Spleen (tissue), 11 donors: ENCODE data around the gene PTPRE. TPM values are rescaled to one million over a fixed set of nuclear protein-coding genes. Genes with fewer than 3 reads are reported as not detected.

Experiments
- DNase-seq: peaks from one replicate; pipeline ENCODE4 v3.0.0-alpha.2; 2020
- H3K27ac ChIP-seq, 8 donors: fragments of 200-600 bp; sonication (generic) in 7 of 8; 1 replicate in 4 of 8; 2 replicates in 4 of 8; pipeline versions ENCODE4 v1.5.0 to v1.8.0; 2016 to 2021; ENCODE audit warnings: inconsistent platforms in 4 of 8, mild to moderate bottlenecking in 4 of 8, moderate library complexity in 1 of 8
- H3K27me3 ChIP-seq, 7 donors: fragments of 200-600 bp; sonication (generic) in 6 of 7; replicated peaks in 1 of 7; 1 replicate in 4 of 7; 2 replicates in 3 of 7; pipeline versions ENCODE4 v1.5.0 to v1.8.0; 2016 to 2021; ENCODE audit warnings: inconsistent platforms in 3 of 7, mild to moderate bottlenecking in 1 of 7
- H3K36me3 ChIP-seq, 6 donors: fragments of 200-600 bp; sonication (generic) in 5 of 6; 1 replicate in 4 of 6; 2 replicates in 2 of 6; pipeline versions ENCODE4 v1.5.0 to v1.8.0; 2016 to 2021; ENCODE audit warnings: inconsistent platforms in 2 of 6
- H3K4me1 ChIP-seq, 6 donors: fragments of 200-600 bp; sonication (generic) in 5 of 6; 1 replicate in 3 of 6; 2 replicates in 3 of 6; pipeline versions ENCODE4 v1.5.0 to v1.8.0; 2016 to 2021; ENCODE audit warnings: inconsistent platforms in 3 of 6
- H3K4me3 ChIP-seq, 8 donors: fragments of 200-600 bp; sonication (generic) in 7 of 8; 1 replicate in 4 of 8; 2 replicates in 4 of 8; pipeline versions ENCODE4 v1.5.0 to v1.8.0; 2016 to 2021; ENCODE audit warnings: inconsistent platforms in 4 of 8, mild to moderate bottlenecking in 4 of 8, moderate library complexity in 2 of 8
- H3K9me3 ChIP-seq, 8 donors: fragments of 200-600 bp; sonication (generic) in 7 of 8; 1 replicate in 4 of 8; 2 replicates in 4 of 8; pipeline versions ENCODE4 v1.5.0 to v1.8.0; 2016 to 2021; ENCODE audit warnings: inconsistent platforms in 4 of 8
- POLR2A ChIP-seq, 3 donors: fragments of 450-650 bp; IDR thresholded peaks; one replicate each; pipeline ENCODE4 v1.5.1; 2017; ENCODE audit warnings: antibody characterized with exemption in 3 of 3, mild to moderate bottlenecking in 1 of 3
- POLR2AphosphoS5 ChIP-seq, 3 donors: sonication (generic); formaldehyde crosslinking; IDR thresholded peaks; one replicate each; pipeline ENCODE4 v1.5.1; 2017; ENCODE audit warnings: antibody characterized with exemption in 3 of 3
- WGBS, 5 donors: extraction: QIAGEN DNeasy Blood & Tissue Kit in 3 of 5; methylation state at CpG; one replicate each; pipeline versions ENCODE4 v1.1.5 to v1.1.7; 2013 to 2018; 5-methylcytosine and 5-hydroxymethylcytosine counted together
- intact Hi-C: fragments of 100-400 bp; cut with DNase I; formaldehyde crosslinking; loops from one replicate; pipeline ENCODE4 v1.15.0; 2023; ENCODE audit warnings: low total_unique reads
- polyA plus RNA-seq, 3 donors: library from polyadenylated mRNA; stranded (reverse); fragments of 200-250 nt; gene quantifications; one replicate each; pipeline ENCODE4 v1.2.1, GENCODE V29; 2013
- total RNA-seq, 7 donors: library from RNA; depleted of rRNA in 3 of 7; stranded (reverse); fragments of >200 nt in 3 of 7; fragmentation: NEBNext Ultra II Directional in 4 of 7; extraction: Animal tissue kit (Norgen Biotek cat#: 25700) in 4 of 7; gene quantifications; one replicate each; pipeline versions ENCODE4 v1.1.0 to v1.2.1, GENCODE V29; 2016 to 2021
- TF ChIP-seq, protein P1 (sequence below), 11 experiments: fragments of 200-600 bp in 7 of 11; fragments of 450-650 bp in 4 of 11; sonication (generic) in 4 of 11; IDR thresholded peaks in 8 of 11; conservative IDR thresholded peaks in 3 of 11; 1 replicate in 7 of 11; 2 replicates in 4 of 11; pipeline versions ENCODE4 v1.4.0 to v1.8.0; 2016 to 2021; ENCODE audit warnings: antibody characterized with exemption in 11 of 11, inconsistent platforms in 4 of 11, mild to moderate bottlenecking in 1 of 11
- donor health status: healthy with polysubstance abuse.
- donor health status: DM: no; HTN: no; CAD: no; lungs with moderate emphysema.
- donor health status: DM: no; HTN: no; CAD: no.
- donor health status: Bipolar disorder and iron deficiency.
- donor health status: healthy.
- donor health status: DM: no; HTN: no; CAD: no.
- donor health status: DM: yes; HTN: yes; CAD: no.

The PTPRE gene
- total and polyA plus RNA-seq, 10 donors: 6.2 to 133 (median 70.2) TPM

DNA sequence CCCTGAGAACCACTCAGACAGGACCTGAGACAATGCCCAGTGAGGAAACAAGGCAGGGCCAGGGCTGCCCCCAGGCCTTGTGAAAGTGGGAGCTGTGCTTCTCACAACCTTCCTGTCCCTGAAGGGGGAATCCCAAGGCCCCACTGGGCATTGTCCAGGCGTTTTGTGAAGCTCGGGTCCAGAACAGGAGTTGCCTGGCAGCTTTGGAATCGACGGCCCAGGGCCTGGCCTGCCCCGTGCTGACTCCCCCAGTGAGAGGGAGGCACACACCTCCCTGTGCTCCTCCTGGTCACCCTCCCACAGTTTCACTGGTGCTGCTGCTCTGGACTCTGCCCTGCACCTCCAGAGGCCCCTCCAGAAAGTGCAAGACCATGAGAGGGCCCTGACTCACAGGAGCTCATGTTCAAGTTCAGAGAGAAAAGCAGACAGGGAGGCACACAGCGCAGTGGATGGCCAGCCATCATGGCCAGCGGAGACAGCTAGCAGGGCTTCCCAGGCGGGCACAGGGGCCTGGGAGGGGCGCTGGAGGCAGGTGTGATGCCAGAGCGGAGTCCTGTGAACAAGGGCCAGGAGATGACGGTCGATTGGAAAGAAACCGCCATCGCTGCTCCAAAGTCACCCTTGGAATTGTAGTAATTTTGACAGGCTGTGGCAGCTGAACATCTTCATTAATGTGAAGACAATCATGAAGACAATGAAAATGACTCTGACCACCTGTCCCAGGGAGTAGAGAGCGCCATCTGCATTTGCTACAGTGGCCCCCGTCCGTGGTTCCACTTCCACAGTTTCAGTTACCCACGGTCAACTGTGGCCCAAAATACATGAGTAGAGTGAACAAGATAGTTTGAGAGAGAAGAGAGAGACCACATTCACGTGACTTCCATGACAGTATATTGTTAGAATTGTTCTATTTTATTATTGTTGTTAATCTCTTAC, 115.6 kb downstream of the PTPRE start:
- intact Hi-C loops: no loop called here
- no peaks in the 10 kb centered on the region for H3K9me3 ChIP-seq
- peaks cover 0 to 30% (median 20%) of the 10 kb centered on the region in 6 donors for H3K4me1 ChIP-seq

DNA sequence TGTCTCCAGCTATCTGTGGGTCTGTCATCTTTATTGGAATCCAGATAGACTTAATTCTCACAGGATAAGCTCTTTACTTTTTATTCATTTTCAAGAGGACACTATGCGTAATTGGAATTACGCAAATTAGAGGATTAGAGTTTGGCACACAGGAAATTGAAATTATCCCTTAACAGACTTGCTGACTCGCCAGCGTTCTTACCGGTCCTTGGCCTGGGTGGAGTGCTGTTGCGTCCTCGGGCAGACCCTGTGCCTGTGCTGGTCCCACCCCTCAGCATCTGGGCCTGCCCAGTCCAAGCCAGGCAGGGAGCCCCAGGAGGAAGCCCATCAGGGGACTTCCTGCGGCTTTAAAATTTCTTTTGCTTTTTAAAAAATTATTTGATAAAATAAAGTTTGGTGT, 117.5 kb downstream of the PTPRE start:
- no peaks in the 10 kb centered on the region for H3K9me3 ChIP-seq
- no peak overlapping the region for H3K27ac ChIP-seq
- peaks cover 0 to 12% (median 0%) of the 10 kb centered on the region in 6 donors for H3K36me3 ChIP-seq
- peaks cover 0 to 37% (median 22%) of the 10 kb centered on the region in 6 donors for H3K4me1 ChIP-seq
- WGBS, 5 donors: 47 to 70% (median 58%) methylated on average over 8 of the region's 8 CpGs
- intact Hi-C loops: no loop called here
- TF ChIP-seq, protein P1, sequence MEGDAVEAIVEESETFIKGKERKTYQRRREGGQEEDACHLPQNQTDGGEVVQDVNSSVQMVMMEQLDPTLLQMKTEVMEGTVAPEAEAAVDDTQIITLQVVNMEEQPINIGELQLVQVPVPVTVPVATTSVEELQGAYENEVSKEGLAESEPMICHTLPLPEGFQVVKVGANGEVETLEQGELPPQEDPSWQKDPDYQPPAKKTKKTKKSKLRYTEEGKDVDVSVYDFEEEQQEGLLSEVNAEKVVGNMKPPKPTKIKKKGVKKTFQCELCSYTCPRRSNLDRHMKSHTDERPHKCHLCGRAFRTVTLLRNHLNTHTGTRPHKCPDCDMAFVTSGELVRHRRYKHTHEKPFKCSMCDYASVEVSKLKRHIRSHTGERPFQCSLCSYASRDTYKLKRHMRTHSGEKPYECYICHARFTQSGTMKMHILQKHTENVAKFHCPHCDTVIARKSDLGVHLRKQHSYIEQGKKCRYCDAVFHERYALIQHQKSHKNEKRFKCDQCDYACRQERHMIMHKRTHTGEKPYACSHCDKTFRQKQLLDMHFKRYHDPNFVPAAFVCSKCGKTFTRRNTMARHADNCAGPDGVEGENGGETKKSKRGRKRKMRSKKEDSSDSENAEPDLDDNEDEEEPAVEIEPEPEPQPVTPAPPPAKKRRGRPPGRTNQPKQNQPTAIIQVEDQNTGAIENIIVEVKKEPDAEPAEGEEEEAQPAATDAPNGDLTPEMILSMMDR (IDR thresholded peaks at IDR 0.05 in 8 of 11, conservative IDR thresholded peaks at IDR 0.05 in 3 of 11): no peak
- no peak for TF ChIP-seq POLR2AphosphoS5 (IDR thresholded peaks at IDR 0.05)
- TF ChIP-seq POLR2A (IDR thresholded peaks at IDR 0.05): no peak
- DNase-seq: no peak
- no peak overlapping the region for H3K4me3 ChIP-seq
- H3K27me3 ChIP-seq: no peaks in the 10 kb centered on the region

More for the DNA sequence above, 115.6 kb downstream of the PTPRE start:
- 82 to 91% (median 89%) methylated on average over 13 to 19 of the region's 19 CpGs for WGBS, 5 donors
- H3K27ac ChIP-seq: no peak overlapping the region
- no peak overlapping the region for H3K4me3 ChIP-seq
- H3K36me3 ChIP-seq: no peaks in the 10 kb centered on the region
- peaks cover 0 to 8% (median 0%) of the 10 kb centered on the region in 7 donors for H3K27me3 ChIP-seq
- DNase-seq: no peak
- TF ChIP-seq POLR2A (IDR thresholded peaks at IDR 0.05) (no peak), POLR2AphosphoS5 (IDR thresholded peaks at IDR 0.05) (no peak)
- TF ChIP-seq, protein P1 (IDR thresholded peaks at IDR 0.05 in 8 of 11, conservative IDR thresholded peaks at IDR 0.05 in 3 of 11): no peak

DNA sequence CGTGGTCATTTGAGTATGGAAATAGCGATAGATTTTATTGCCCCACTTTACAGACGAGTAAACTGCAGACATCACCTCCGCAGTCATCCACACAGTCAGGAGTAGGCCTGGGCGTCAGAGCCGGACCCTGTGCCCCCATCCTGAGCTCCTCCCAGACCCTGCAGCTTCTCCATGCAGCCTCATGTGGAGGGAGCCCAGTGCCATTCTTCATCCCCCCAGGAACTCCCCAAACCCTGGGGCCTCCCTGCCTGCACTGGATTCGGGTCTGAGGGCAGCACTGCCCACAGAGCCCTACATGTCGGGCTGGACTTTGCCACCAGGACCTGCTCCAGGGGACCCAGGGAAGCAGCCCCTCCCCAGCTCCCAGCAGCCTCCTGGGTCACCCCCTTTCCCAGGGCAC, 118.5 kb downstream of the PTPRE start:
- WGBS, 5 donors: 87 to 95% (median 92%) methylated on average over 8 of the region's 8 CpGs
- H3K27ac ChIP-seq: no peak overlapping the region
- no peak for DNase-seq
- no peak overlapping the region for H3K4me3 ChIP-seq
- no peaks in the 10 kb centered on the region for H3K27me3 ChIP-seq
- peaks cover 0 to 15% (median 0%) of the 10 kb centered on the region in 6 donors for H3K36me3 ChIP-seq
- TF ChIP-seq POLR2AphosphoS5 (IDR thresholded peaks at IDR 0.05): no peak
- peaks cover 0 to 37% (median 22%) of the 10 kb centered on the region in 6 donors for H3K4me1 ChIP-seq
- H3K9me3 ChIP-seq: no peaks in the 10 kb centered on the region
- intact Hi-C loops: no loop called here

DNA sequence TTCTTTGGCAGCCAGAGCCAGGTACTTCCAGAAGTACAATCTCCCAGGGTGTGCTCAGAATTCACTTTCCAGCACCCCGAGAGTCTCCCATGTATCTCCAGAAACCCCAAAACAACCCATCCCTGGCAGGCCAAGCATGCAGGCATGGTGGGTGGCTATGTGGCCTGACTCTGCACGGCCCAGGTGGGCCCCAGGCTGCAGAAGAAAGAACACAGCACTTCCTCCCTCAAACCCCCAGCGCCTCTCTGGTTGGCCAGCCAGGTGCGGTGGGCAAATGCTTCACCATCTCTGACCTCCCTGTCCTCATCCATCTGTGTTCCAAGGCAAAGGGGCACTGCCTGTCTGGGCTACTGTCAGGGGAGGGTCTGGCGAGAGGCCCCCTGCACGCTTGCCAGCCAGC, 119.0 kb downstream of the PTPRE start:
- TF ChIP-seq POLR2AphosphoS5 (IDR thresholded peaks at IDR 0.05): no peak
- no peak for TF ChIP-seq POLR2A (IDR thresholded peaks at IDR 0.05)
- TF ChIP-seq, protein P1 (IDR thresholded peaks at IDR 0.05 in 8 of 11, conservative IDR thresholded peaks at IDR 0.05 in 3 of 11): no peak
- 66 to 77% (median 72%) methylated on average over 6 of the region's 6 CpGs for WGBS, 5 donors
- peaks cover 0 to 37% (median 22%) of the 10 kb centered on the region in 6 donors for H3K4me1 ChIP-seq
- no peak overlapping the region for H3K27ac ChIP-seq
- peaks cover 0 to 18% (median 0%) of the 10 kb centered on the region in 6 donors for H3K36me3 ChIP-seq
- H3K4me3 ChIP-seq: no peak overlapping the region
- H3K9me3 ChIP-seq: no peaks in the 10 kb centered on the region
- no peak for DNase-seq
- H3K27me3 ChIP-seq: no peaks in the 10 kb centered on the region
- intact Hi-C loops: no loop called here
